Measurements from ENCODE around the gene SRGN.

- TF ChIP-seq POLR2A (IDR thresholded peaks at IDR 0.05), result no peak
- TF ChIP-seq, protein P1, sequence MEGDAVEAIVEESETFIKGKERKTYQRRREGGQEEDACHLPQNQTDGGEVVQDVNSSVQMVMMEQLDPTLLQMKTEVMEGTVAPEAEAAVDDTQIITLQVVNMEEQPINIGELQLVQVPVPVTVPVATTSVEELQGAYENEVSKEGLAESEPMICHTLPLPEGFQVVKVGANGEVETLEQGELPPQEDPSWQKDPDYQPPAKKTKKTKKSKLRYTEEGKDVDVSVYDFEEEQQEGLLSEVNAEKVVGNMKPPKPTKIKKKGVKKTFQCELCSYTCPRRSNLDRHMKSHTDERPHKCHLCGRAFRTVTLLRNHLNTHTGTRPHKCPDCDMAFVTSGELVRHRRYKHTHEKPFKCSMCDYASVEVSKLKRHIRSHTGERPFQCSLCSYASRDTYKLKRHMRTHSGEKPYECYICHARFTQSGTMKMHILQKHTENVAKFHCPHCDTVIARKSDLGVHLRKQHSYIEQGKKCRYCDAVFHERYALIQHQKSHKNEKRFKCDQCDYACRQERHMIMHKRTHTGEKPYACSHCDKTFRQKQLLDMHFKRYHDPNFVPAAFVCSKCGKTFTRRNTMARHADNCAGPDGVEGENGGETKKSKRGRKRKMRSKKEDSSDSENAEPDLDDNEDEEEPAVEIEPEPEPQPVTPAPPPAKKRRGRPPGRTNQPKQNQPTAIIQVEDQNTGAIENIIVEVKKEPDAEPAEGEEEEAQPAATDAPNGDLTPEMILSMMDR (IDR thresholded peaks at IDR 0.05), result no peak
Observed at GRCh38 chr10:69064762-69065328, 23.1 kb upstream of the SRGN start.

Data from thyroid gland (tissue), 4 donors.